Measurements from ENCODE around the gene POU2AF3. TPM values are rescaled to one million over a fixed set of nuclear protein-coding genes. Genes with fewer than 3 reads are reported as not detected.

Gene POU2AF3
- total RNA-seq, 1 experiment from 2014 or later: not detected

GRCh38 chr11:111342329-111342728, 44.0 kb downstream of the POU2AF3 start:
- no TSS peak for BruUV-seq (replicated peaks)
- intact Hi-C loops (cut with micrococcal nuclease): no loop called here
- CTCF ChIA-PET: no interaction called here

More at GRCh38 chr11:111342329-111342728, 44.0 kb downstream of the POU2AF3 start:
- no peaks in the 10 kb centered on the region for H3K36me3 ChIP-seq (ENCODE audit: control insufficient read depth in 1 of 2, insufficient read depth in 2 of 2, low read length in 2 of 2)
- H3K9me2 ChIP-seq (ENCODE audit: insufficient read depth): no peaks in the 10 kb centered on the region
- H4K20me1 ChIP-seq (ENCODE audit: insufficient read depth): no peaks in the 10 kb centered on the region
- ATAC-seq: no peak
- H3K27me3 ChIP-seq (ENCODE audit: insufficient read depth, low read length): 0 out of 2 replicates have a peak, but pooled peaks cover 3% of the 10 kb centered on the region
- ChIA-PET RAD21 (ENCODE audit: low non-redundant PET in 1 of 2, low total read pairs in 2 of 2, uncharacterized antibody in 2 of 2, unreplicated experiment in 2 of 2) (no interaction called here), POLR2A (no interaction called here)
- H3K9ac ChIP-seq (ENCODE audit: low read length): no peak overlapping the region
- no peak overlapping the region for H2AFZ ChIP-seq (ENCODE audit: low read depth, low read length, poor library complexity, severe bottlenecking)
- no peaks in the 10 kb centered on the region for H3K4me1 ChIP-seq (ENCODE audit: control insufficient read depth in 1 of 2, insufficient read depth in 2 of 2, low read length in 2 of 2)
- no peak for TF ChIP-seq ELF1 (IDR thresholded peaks at IDR 0.05; ENCODE audit: borderline replicate concordance, low read depth)
- no peak for TF ChIP-seq EZH2phosphoT487 (IDR thresholded peaks at IDR 0.05; ENCODE audit: borderline replicate concordance)
- TF ChIP-seq POLR2A (IDR thresholded peaks at IDR 0.05; ENCODE audit: borderline replicate concordance, extremely low read depth, insufficient read depth, insufficient read length): no peak
- no peak for TF ChIP-seq MAX (IDR thresholded peaks at IDR 0.05)
- TF ChIP-seq CBX3 (IDR thresholded peaks at IDR 0.05; ENCODE audit: low read depth): no peak
- no peak for TF ChIP-seq TCF7L2 (IDR thresholded peaks at IDR 0.05; ENCODE audit: borderline replicate concordance, extremely low read depth, insufficient read depth, insufficient read length)
- TF ChIP-seq ZBTB33 (IDR thresholded peaks at IDR 0.05; ENCODE audit: extremely low read depth, insufficient replicate concordance, low read length): no peak
- no peak for TF ChIP-seq EGR1 (IDR thresholded peaks at IDR 0.05; ENCODE audit: low read depth)
- no peak for TF ChIP-seq SRF (IDR thresholded peaks at IDR 0.05; ENCODE audit: low read depth)
- TF ChIP-seq EZH2 (IDR thresholded peaks at IDR 0.05): no peak
- TF ChIP-seq, protein P1, sequence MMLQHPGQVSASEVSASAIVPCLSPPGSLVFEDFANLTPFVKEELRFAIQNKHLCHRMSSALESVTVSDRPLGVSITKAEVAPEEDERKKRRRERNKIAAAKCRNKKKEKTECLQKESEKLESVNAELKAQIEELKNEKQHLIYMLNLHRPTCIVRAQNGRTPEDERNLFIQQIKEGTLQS (IDR thresholded peaks at IDR 0.05): no peak
- TF ChIP-seq POLR2AphosphoS5 (IDR thresholded peaks at IDR 0.05; ENCODE audit: low read depth, low read length): no peak
- no peaks in the 10 kb centered on the region for H3K9me3 ChIP-seq (ENCODE audit: control insufficient read depth in 1 of 2, insufficient read depth in 1 of 2, low read depth in 1 of 2, low read length in 2 of 2)
- H3K27ac ChIP-seq (ENCODE audit: low read depth, low read length): no peak overlapping the region
- no peaks in the 10 kb centered on the region for H3K79me2 ChIP-seq (ENCODE audit: insufficient read depth, low read length)
- DNase-seq (ENCODE audit: low read depth, low spot score): no peak
- H3K4me2 ChIP-seq (ENCODE audit: low read length): no peak overlapping the region
- H3K4me3 ChIP-seq (replicated peaks in 1 of 2; ENCODE audit: low read depth in 1 of 2, low read length in 2 of 2): no peak overlapping the region

Data from HCT116 (cell line).